HAP-1 (cell line): Measurements from ENCODE around the gene SLC41A3.

Source experiments
- DNase-seq, 2 experiments: peaks; one replicate each; pipeline ENCODE4 v3.0.0-alpha.2; 2016 to 2020; ENCODE audit warnings: low spot score in 2 of 2
- H3K27me3 ChIP-seq: fragments of 250-450 bp; sonication (Bioruptor Pico); 2 replicates; pipeline ENCODE4 v1.5.1; 2020; ENCODE audit warnings: low read depth, mild to moderate bottlenecking, moderate library complexity
- H3K36me3 ChIP-seq: fragments of 250-450 bp; sonication (Bioruptor Pico); replicated peaks from 2 replicates; pipeline ENCODE4 v1.5.1; 2020; ENCODE audit warnings: mild to moderate bottlenecking
- H3K4me1 ChIP-seq: fragments of 250-450 bp; sonication (Bioruptor Pico); 2 replicates; pipeline ENCODE4 v1.5.1; 2020; ENCODE audit warnings: mild to moderate bottlenecking
- H3K4me3 ChIP-seq: fragments of 250-450 bp; sonication (Bioruptor Pico); 2 replicates; pipeline ENCODE4 v1.5.1; 2020; ENCODE audit warnings: mild to moderate bottlenecking, moderate library complexity
- H3K9me3 ChIP-seq: fragments of 250-450 bp; sonication (Bioruptor Pico); 2 replicates; pipeline ENCODE4 v1.5.1; 2020; ENCODE audit warnings: mild to moderate bottlenecking, moderate library complexity
- in situ Hi-C: fragments of 300-500 bp; cut with MboI; formaldehyde crosslinking; loops from 3 replicates; pipeline ENCODE4 v1.14.3; 2020; ENCODE audit warnings: low sequenced_read_pairs, inconsistent platforms, mixed read lengths

SLC41A3 gene

GRCh38 chr3:126035362-126036050 lies 48.4 kb downstream of the SLC41A3 start:
- Histone ChIP-seq H3K36me3 (no peaks in the 10 kb centered on the region), H3K27me3 (no peaks in the 10 kb centered on the region), H3K9me3 (no peaks in the 10 kb centered on the region), H3K4me3 (no peak overlapping the region), H3K4me1 (no peaks in the 10 kb centered on the region)
- DNase-seq: no peak
- in situ Hi-C loops: no loop called here

DNA sequence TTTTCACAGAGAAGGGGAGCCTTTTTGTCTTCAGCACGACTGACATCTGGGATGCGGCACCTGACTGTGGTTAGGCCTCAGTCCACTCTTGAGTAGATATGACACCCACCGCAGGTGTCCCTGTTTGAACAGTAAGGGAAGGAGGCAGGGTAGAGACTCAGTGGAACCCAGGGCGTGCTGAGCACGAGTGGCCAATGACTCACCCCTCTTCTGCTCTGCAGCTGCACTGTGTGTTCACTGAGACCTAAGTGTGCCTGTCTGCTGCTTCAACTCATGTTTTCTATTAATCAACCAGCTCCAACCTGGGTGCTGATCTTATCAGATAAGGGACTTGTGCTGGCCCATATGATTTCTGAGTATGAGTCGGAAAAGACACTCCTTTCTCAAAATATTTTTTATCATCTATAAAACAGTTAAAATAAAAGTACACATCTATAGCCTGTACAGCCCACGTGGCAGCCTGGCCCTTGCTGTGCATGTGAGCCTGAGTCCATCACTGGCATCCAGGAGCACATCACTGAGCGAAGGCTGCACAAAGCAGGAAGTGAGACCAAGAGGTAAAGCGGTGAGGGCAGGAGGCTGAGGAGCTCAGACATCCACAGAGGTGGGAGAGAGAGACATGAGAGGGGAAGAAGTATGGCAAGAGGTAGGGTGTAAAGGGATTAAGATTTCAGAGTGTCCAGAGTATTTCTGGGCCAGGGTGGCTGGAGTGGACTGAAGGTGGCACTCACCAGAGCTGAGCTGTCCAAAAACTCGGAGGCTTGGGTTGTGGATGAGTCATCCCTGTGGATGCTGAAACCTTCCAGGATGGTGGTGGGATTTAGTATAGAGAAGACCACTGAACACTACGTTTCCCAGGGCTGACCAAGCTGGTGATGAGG lies 49.2 kb downstream of the SLC41A3 start:
- DNase-seq: no peak
- Histone ChIP-seq H3K9me3 (no peaks in the 10 kb centered on the region), H3K4me1 (no peaks in the 10 kb centered on the region), H3K4me3 (no peak overlapping the region), H3K36me3 (no peaks in the 10 kb centered on the region), H3K27me3 (no peaks in the 10 kb centered on the region)
- in situ Hi-C loops: no loop called here

- H3K4me3 ChIP-seq: no peak overlapping the region
- H3K36me3 ChIP-seq: no peaks in the 10 kb centered on the region
- in situ Hi-C loops: no loop called here
- H3K27me3 ChIP-seq: no peaks in the 10 kb centered on the region
- H3K4me1 ChIP-seq: no peaks in the 10 kb centered on the region
- DNase-seq: no peak
- no peaks in the 10 kb centered on the region for H3K9me3 ChIP-seq
These were observed 50.2 kb downstream of the SLC41A3 start for GRCh38 chr3:126033765-126034164.

DNA sequence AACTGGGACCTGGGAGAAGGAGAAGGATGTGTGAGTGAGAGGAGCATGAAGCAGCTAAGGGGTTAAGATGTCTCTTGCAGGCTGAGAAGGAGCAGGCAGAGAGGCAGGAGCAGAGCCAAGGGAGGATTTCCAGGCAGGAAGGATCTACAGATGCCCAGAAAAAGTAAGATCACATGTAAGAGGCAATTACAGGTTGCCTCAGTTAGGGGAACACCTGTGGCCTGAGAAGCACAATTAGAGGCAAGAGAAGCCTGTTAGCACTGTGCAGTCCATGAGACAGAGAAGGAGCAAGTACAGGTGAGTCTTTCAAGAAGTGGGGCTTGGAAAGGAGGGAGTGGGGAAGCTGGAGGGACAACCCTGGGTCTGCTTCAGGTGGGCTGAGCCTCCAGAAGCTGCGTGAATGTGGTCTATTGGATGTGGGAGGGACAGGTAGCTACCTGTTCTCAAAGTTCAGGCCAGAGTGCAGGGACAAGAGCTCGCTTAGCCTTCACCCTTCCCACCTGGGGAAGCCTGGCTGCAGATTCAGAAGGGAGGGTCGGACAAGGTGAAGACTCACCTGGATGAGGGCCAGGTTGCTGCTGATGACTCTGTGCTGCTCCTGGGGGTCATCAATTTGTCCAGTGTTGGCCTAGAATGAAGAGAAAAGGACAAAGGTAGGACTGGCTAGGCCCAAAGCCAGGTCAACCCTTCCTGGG lies 50.7 kb downstream of the SLC41A3 start:
- no peak for DNase-seq
- in situ Hi-C loops: no loop called here
- H3K27me3 ChIP-seq: no peaks in the 10 kb centered on the region
- no peaks in the 10 kb centered on the region for H3K36me3 ChIP-seq
- H3K4me3 ChIP-seq: no peak overlapping the region
- no peaks in the 10 kb centered on the region for H3K4me1 ChIP-seq
- H3K9me3 ChIP-seq: peaks cover 5% of the 10 kb centered on the region; the same call in 1 of the 2 replicates

GRCh38 chr3:126031981-126032471 lies 51.9 kb downstream of the SLC41A3 start:
- Histone ChIP-seq H3K9me3 (peaks cover 14% of the 10 kb centered on the region; the same call in 1 of the 2 replicates), H3K27me3 (no peaks in the 10 kb centered on the region), H3K4me1 (no peaks in the 10 kb centered on the region), H3K36me3 (no peaks in the 10 kb centered on the region), H3K4me3 (no peak overlapping the region)
- no peak for DNase-seq
- in situ Hi-C loops: no loop called here

DNA sequence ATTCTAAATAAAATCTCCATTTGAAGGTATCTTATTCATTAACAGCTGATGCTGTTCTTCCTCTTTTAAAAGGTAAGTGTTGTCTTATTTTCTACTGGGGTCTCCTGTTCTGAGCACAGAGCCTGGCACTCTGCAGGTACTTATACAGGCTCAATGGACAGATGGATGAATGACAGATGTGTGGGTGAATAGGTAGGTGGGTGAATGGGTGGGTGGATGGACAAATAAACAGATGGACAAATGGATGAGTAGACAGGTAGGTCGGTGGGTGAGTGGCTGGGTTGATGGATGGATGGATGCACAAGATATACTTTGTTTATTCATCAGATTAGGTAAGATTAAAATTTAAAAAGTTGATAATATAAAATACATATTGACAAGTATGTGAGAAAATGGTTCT lies 53.5 kb downstream of the SLC41A3 start:
- in situ Hi-C loops: no loop called here
- DNase-seq: no peak
- peaks cover 14% of the 10 kb centered on the region; the same call in 1 of the 2 replicates for H3K9me3 ChIP-seq
- H3K27me3 ChIP-seq: no peaks in the 10 kb centered on the region
- H3K4me3 ChIP-seq: no peak overlapping the region
- H3K4me1 ChIP-seq: no peaks in the 10 kb centered on the region
- H3K36me3 ChIP-seq: no peaks in the 10 kb centered on the region

GRCh38 chr3:126029241-126029640 lies 54.7 kb downstream of the SLC41A3 start:
- no peaks in the 10 kb centered on the region for H3K4me1 ChIP-seq
- no peaks in the 10 kb centered on the region for H3K36me3 ChIP-seq
- H3K9me3 ChIP-seq: peaks cover 14% of the 10 kb centered on the region; the same call in 1 of the 2 replicates
- no peak overlapping the region for H3K4me3 ChIP-seq
- no peak for DNase-seq
- in situ Hi-C loops: no loop called here
- H3K27me3 ChIP-seq: no peaks in the 10 kb centered on the region

DNA sequence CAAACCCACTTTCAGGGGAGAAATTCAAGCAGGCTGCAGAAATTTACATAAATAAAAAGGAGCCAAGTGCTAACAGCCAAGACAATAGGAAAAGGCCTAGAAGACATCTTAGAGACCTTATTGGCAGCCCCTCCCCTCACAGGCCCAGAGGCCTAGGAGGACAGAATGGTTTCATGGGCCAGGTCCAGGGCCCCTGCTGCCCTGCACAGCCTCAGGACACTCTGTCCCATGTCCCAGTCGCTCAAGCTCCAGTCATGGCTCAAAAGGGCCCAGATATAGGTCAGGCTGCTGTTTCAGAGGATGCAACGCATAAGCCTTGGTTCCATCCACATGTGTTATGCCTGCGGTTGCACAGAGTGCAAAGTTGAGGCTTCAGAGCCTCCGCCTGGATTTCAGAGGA lies 55.8 kb downstream of the SLC41A3 start:
- in situ Hi-C loops: no loop called here
- Histone ChIP-seq H3K9me3 (peaks cover 14% of the 10 kb centered on the region; the same call in 1 of the 2 replicates), H3K36me3 (no peaks in the 10 kb centered on the region), H3K4me3 (no peak overlapping the region), H3K27me3 (no peaks in the 10 kb centered on the region), H3K4me1 (no peaks in the 10 kb centered on the region)
- DNase-seq: no peak

- no peaks in the 10 kb centered on the region for H3K36me3 ChIP-seq
- 0 out of 2 replicates have a peak, but pooled peaks cover 3% of the 10 kb centered on the region for H3K4me1 ChIP-seq
- H3K27me3 ChIP-seq: no peaks in the 10 kb centered on the region
- in situ Hi-C loops: no loop called here
- peaks cover 14% of the 10 kb centered on the region; the same call in 1 of the 2 replicates for H3K9me3 ChIP-seq
- no peak overlapping the region for H3K4me3 ChIP-seq
- DNase-seq: no peak
These were observed 57.2 kb downstream of the SLC41A3 start for GRCh38 chr3:126026761-126027160.

DNA sequence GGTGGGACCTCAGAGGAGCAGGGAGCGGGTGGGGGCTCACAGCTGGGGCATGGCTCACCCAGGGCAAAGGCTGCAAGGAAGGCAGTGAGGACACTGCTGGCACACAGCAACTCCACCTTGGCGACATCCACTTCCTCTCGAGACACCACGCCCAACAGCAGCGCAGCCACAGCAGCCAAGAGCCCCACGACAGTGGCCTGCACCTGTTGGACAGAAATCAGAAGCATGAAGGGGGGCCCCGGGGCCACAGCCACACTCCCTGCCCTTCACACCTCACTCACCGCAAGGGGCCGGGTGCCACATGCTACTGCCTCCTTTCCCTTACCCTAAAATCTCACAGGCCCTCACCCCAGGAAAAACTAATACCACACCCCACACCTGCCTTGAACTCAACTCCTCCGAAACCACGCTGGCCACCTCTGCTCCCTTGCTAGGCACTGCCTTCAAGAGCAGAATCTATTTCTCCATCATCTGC lies 57.6 kb downstream of the SLC41A3 start:
- H3K9me3 ChIP-seq: peaks cover 14% of the 10 kb centered on the region; the same call in 1 of the 2 replicates
- in situ Hi-C loops: no loop called here

DNA sequence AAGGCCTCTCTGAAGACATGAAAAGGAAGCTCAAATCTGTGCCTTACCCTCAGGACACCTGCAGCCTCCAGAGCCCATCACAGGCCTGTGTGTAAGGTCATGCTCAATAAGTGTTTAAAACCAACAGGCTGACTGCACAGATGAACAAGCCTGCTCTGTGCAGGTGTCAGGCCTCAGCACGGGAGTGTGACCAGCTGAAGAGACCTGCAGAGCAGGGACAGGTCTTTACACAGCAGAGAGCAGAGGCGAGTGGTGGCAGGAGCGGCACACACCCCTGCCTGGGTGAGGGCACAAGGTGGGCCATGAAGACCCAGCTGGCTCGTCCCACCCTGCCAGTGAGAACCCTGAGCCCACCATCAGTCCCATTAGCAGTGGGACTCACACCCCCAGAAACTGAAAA lies 58.1 kb downstream of the SLC41A3 start:
- Histone ChIP-seq H3K27me3 (no peaks in the 10 kb centered on the region), H3K4me3 (no peak overlapping the region), H3K4me1 (0 out of 2 replicates have a peak, but pooled peaks cover 4% of the 10 kb centered on the region), H3K36me3 (no peaks in the 10 kb centered on the region), H3K9me3 (peaks cover 14% of the 10 kb centered on the region; the same call in 1 of the 2 replicates)
- in situ Hi-C loops: no loop called here
- no peak for DNase-seq

More for the DNA sequence above, 57.6 kb downstream of the SLC41A3 start:
- Histone ChIP-seq H3K36me3 (no peaks in the 10 kb centered on the region), H3K4me3 (no peak overlapping the region), H3K27me3 (no peaks in the 10 kb centered on the region), H3K4me1 (0 out of 2 replicates have a peak, but pooled peaks cover 4% of the 10 kb centered on the region)
- no peak for DNase-seq

DNA sequence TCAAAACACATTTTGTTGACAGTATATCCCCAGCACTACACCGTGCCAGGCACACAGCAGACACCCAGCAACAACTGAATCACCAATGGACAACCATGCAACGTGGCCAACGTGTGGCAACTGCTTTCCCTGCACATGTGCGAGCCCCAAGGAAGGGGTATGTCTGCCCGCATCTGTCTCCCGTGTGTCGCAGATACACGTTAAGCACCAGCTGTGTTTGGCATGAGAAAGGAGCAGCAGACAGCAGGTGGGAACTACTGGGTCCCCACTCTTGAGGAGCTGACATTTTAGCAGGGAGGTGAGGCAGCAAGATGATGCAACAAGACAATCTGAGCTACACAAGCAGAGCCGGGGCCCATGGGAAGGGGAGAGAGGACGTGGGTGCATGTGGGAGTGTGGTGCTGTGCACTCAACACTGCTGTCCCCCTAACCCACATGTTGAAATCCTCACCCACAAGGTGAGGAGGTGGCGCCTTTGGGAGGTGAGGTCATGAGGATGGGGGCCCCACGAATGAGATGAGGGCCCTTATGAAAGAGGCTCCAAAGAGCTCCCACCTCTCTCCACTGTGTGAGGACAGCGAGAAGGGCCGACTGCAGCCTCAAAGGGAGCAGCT lies 58.7 kb downstream of the SLC41A3 start:
- no peak overlapping the region for H3K4me3 ChIP-seq
- no peaks in the 10 kb centered on the region for H3K36me3 ChIP-seq
- H3K4me1 ChIP-seq: 0 out of 2 replicates have a peak, but pooled peaks cover 4% of the 10 kb centered on the region
- no peak for DNase-seq
- no peaks in the 10 kb centered on the region for H3K27me3 ChIP-seq
- peaks cover 14% of the 10 kb centered on the region; the same call in 1 of the 2 replicates for H3K9me3 ChIP-seq
- in situ Hi-C loops: no loop called here
